Lung microvascular endothelial cell (primary cell): ENCODE results near the gene RRBP1. TPM values are rescaled to one million over a fixed set of nuclear protein-coding genes. Genes with fewer than 3 reads are reported as not detected.
A peak's percentile ranks its signal among the peaks of the same experiment; 100 is the strongest.

ENCODE experiments used
- DNase-seq, 2 donors: peaks; one replicate each; pipeline versions ENCODE4 v3.0.0 to v3.0.0-alpha.2; 2010; ENCODE audit warnings: low read depth in 2 of 2
- total RNA-seq: library from RNA; depleted of rRNA; stranded (reverse); fragments of >200 nt; gene quantifications from 2 replicates; pipeline ENCODE4 v1.2.1, GENCODE V29; 2014

The RRBP1 gene
- total RNA-seq, 1 donor from 2014 or later: 61.5 TPM

DNA sequence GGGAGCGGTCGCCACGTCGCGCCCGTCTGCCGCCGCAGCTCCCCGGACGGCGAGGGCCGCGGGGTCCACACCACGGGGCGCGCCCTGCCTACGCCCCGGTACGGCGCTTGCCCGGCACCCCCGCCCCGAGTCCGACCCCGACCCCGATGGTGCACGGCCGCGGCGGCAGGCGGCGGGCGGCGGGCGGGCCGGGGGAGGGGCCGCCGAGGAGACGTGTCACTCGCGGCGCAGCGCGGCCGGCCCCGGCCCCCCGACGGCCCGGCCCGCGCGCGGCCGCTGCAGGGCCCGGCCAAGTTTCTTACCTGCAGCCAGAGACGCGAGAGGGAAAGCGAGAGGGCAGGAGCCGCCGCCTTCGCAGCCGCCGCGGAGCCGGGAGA, 328 bp downstream of the RRBP1 start:
- DNase-seq: no peak

- DNase-seq: peak; percentile 76 to 84
Measured at GRCh38 chr20:17680836-17681725, 961 bp downstream of the RRBP1 start.

DNA sequence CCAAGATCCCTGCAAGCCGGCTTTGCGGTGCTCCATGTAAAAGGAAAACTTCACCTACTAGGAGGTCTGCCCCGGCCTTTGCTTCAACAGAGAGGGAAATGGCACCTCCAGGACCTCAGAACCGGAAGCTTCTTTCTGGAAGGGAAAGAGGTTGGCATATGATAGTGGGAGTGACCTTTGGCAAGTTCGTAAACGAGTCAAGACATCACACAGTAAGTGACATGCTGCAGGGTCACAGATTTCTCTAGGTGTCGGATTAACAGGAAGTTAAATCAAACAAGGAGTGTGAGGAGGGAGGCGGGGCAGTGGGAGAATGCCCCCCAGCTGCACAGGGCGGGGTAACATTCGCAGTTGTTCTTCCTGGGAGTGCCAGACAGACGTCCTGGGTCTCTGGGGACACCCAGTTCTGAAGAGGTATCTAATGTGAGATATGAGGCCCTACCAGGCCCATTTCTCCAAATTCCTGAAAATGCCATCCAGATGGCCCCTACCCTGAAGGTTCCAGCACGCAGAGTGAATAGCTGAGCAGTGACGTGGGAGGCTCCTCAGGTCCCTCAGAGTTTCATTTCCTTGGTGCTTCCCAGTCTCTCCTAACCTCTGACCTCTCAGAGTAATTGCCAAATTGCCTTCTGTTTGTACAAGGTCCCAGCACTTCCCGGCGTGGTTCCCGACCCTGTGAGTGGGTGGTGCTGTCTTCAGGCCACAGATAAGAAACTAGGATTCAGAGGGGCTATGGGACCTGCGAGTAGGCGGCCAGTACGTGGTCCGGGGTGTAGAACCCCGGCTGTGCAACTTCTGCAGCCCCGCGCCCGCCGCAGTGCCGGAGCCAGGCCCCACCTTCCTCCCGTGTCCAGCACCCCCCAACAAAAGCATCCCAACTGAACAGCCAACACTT, 1.9 kb downstream of the RRBP1 start:
- peak in 1 of 2 donors; percentile 30 for DNase-seq

- DNase-seq: no peak
Measured at GRCh38 chr20:17678886-17679285, 3.2 kb downstream of the RRBP1 start.

DNA sequence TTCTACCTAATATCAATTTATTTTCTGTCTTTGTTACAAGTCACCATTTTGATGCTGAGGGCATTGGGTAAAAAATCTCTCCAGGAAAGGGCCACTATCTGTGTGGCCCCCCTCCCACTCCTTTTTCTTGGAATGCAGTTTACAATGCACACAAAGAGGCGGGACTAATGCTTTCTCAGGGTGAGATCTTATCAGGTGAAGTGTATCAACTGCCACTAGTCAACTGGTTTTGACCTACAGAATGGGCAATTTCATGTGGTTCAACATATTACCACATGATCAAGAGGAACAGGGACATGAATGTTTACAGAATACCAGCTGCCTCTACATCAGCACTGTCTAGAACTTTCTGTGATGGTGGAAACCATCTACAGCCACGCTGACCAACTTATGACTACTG, 3.7 kb downstream of the RRBP1 start:
- DNase-seq: no peak

GRCh38 chr20:17676942-17677341, 5.1 kb downstream of the RRBP1 start:
- DNase-seq: no peak

- no peak for DNase-seq
Measured at GRCh38 chr20:17676378-17676759, 5.7 kb downstream of the RRBP1 start.

DNA sequence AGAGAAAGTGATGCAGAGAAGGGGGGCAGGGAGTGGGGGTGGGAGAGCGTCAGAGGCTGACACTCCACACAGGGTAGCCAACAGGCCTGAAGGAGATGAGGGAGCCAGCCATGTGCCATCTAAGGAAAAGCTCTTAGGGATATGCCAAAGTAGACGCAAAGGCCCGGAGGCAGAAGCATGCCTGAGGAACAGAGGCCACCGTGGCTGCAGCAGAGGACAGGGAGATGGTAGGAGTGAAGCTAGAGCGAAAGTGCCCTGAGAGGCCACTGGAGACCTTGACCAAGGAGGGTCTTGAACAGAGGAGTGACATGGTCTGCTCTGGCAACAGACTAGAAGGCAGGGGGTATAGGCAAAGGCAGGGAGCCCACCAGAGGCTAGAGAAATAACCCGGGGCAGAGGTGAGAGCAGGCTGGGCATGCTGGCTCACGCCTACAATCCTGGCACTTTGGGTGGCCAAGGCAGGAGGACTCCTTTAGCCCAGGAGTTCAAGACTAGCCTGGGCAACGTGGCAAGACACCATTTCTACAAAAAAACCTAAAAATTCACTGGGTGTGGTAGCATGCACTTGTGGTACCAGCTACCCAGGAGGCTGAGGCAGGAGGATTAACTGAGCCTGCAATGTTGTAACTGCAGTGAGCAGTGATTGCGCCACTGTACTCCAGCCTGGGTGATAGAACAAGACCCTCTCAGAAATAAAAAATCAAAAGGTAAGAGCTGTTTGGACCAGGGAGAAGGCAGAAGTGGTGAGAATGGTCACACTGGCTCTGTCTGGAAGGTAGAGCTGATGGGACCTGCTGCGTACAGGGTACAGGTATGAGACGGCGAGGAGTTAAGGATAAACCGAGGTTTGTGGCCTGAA, 6.3 kb downstream of the RRBP1 start:
- no peak for DNase-seq

DNA sequence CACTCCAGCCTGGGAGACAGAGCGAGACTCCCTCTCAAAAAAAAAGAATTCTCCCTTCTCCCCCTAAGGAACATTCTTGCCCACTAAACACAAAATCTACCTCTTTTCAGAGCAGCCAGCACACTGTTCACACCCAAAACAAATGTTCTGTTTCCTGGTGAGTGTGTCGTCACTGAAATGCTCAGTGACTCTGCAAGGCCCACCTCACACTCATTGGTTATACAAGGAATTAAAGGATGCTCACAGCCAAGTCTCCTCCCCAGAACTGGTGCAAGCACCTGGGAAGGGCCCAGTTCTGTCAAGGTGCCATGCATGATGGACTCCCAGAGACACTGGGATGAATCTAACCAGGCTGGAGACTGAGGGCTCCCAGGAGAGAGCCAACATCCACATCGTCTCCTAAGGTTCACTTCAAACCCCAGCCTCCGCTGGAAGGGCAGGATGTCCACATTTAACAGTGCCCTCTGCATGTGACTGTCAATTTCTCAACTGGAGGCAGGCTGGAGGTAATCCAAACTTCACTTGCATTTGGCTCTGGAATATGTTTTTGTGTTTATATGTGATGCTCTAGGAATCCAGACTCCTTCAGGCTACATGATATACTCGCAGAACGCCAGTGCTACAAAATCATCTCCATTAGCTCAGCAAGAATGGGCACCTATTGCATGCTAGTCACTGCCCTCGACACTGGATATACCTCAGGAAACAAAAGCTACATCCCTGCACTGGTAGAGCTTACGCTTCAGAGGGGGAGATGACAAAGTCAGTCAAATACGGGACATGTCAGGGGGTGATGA, 7.1 kb downstream of the RRBP1 start:
- DNase-seq: no peak

- DNase-seq: no peak
Measured at GRCh38 chr20:17673084-17673483, 9.0 kb downstream of the RRBP1 start.

- DNase-seq: no peak
Measured at GRCh38 chr20:17671565-17671964, 10.5 kb downstream of the RRBP1 start.

DNA sequence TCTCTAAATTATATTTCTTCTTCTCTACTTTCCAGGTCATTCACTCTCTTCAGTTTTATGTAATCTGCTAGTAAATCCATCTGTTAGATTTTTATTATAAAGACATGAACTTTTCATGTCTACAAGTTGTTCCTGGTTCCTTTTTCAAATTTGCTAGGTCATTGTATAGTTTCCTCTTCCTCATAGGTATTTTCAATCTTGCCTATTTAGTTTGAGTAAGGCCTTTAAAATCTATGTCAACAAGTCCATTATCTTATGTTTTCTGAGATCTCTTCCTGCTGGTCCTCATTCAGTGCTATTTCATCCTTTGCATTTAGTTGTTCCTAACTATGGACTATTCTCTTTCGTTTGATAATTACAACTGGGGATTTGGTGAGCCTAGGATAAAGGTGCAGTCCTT, 11.0 kb downstream of the RRBP1 start:
- DNase-seq: no peak

DNA sequence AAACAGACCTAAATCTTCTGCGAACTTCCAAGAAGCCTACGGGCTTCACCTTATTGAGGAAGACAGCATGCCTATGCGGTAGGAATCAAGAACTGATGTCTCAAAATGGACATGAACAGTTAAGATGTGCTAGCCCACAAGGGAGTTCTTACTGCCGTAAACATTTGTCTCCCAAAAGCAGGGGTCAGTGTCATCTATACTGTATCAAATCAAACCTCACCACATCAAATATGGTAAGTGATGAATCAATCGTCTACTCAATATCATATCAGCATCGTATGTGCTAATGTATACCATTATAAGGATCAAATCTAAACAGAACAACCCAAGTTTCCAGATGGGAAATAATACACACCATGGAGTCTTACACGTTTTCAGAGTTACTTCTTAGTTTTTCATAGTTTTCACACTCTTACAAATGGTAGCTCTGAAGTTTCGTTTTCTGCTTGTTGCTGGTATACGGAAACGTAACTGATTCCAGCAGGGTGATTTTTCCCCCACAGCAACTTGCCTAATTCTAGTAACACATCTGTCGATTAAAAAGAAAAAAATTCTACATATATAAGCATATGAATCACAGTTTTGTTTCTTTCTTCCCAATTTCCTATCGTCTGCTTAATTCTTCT, 12.6 kb downstream of the RRBP1 start:
- DNase-seq: no peak

DNA sequence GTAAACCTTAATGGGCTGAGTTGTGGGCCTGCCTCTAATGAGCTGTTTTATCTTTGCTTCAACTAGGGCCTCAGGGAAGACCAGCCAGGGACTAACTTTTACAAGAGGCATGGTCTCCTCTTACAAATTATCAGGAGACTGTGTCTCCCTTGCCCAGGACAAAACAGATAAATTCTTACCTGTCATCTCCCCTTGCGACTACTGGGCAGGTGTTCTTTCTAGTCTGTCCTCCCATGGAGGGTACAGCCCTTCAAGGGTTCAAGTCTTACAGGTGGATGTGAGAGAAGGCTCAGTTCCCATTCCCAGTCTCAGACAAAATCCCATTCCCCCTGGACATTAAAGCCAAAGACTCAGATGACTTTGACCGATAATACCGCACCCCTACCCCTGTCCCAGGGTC, 13.6 kb downstream of the RRBP1 start:
- no peak for DNase-seq

- no peak for DNase-seq
Measured at GRCh38 chr20:17667445-17667844, 14.6 kb downstream of the RRBP1 start.

- peak; percentile 34 to 50 for DNase-seq
Measured at GRCh38 chr20:17666481-17666880, 15.6 kb downstream of the RRBP1 start.

GRCh38 chr20:17665756-17666155, 16.3 kb downstream of the RRBP1 start:
- DNase-seq: peak; percentile 60 to 61

GRCh38 chr20:17664025-17664633, 17.9 kb downstream of the RRBP1 start:
- DNase-seq: no peak

GRCh38 chr20:17663486-17663885, 18.6 kb downstream of the RRBP1 start:
- DNase-seq: no peak

GRCh38 chr20:17663040-17663399, 19.0 kb downstream of the RRBP1 start:
- DNase-seq: no peak
